ENCODE data around the gene ARHGAP24. TPM values are rescaled to one million over a fixed set of nuclear protein-coding genes. Genes with fewer than 3 reads are reported as not detected.

ARHGAP24 gene
- total and polyA plus RNA-seq, 2 donors (not counting 1 experiment from before 2014, with no cell fraction given): 48.4 to 141 TPM

DNA sequence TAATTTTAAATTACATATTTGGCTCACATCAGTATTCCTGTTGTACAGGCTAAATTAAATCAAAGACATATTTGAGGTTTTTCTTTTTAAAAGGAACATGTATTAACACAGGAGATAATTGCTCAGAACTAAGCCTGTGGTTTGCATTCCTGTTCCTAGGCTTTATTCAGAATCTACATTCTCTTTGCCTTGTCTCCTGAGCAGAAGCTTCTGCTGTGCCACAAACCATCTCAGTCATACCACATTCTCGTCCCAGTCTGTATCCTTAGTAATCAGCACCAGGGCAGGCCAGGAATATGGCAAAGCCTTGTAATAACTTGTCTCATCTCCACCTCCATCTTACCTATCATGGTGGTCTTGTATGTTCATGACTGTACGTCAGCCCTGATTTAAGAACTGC, 162.8 kb downstream of the ARHGAP24 start:
- Histone ChIP-seq H3K9ac (ENCODE audit: low read length) (no peak overlapping the region), H4K20me1 (ENCODE audit: control insufficient read depth, insufficient read depth, low read length, poor library complexity, severe bottlenecking) (no peaks in the 10 kb centered on the region), H3K4me2 (replicated peaks; ENCODE audit: low read depth, low read length, poor library complexity, severe bottlenecking) (no peak overlapping the region), H2AFZ (ENCODE audit: insufficient read depth, low read depth, low read length, poor library complexity, severe bottlenecking) (no peak overlapping the region), H3K79me2 (ENCODE audit: control insufficient read depth, insufficient read depth, low read length) (peaks cover 69% of the 10 kb centered on the region), H3K27ac (ENCODE audit: low read length in 2 of 2) (no peak overlapping the region), H3K4me1 (ENCODE audit: control insufficient read depth in 2 of 2, insufficient read depth in 2 of 2, low read length in 2 of 2) (peaks cover 15 to 17% of the 10 kb centered on the region in 2 donors), H3K27me3 (replicated peaks in 1 of 4; ENCODE audit: control extremely low read depth in 1 of 4, control insufficient read depth in 3 of 4, insufficient read depth in 4 of 4, low read length in 3 of 4) (no peaks in the 10 kb centered on the region), H3K36me3 (replicated peaks in 1 of 2; ENCODE audit: control extremely low read depth in 1 of 2, control insufficient read depth in 1 of 2, extremely low read depth in 1 of 2, insufficient read depth in 2 of 2, low read length in 1 of 2) (peaks cover 0 to 8% of the 10 kb centered on the region in 2 experiments), H3K4me3 (ENCODE audit: control extremely low read depth in 1 of 5, extremely low read depth in 1 of 5, insufficient read depth in 1 of 5, low read depth in 2 of 5, low read length in 4 of 5) (no peak overlapping the region), H3K9me3 (ENCODE audit: control extremely low read depth in 1 of 3, control insufficient read depth in 2 of 3, insufficient read depth in 1 of 3, low read length in 2 of 3) (peaks cover 0 to 2% (median 0%) of the 10 kb centered on the region in 3 donors)
- Mint-ChIP-seq H3K9me3 (ENCODE audit: insufficient read depth) (no peaks in the 10 kb centered on the region), H3K27ac (no peak overlapping the region), H3K27me3 (no peaks in the 10 kb centered on the region), H3K4me1 (peaks cover 27% of the 10 kb centered on the region), H3K4me3 (no peak overlapping the region)
- WGBS (ENCODE audit: insufficient coverage): 100% methylated on average over 1 of the region's 2 CpGs
- ChIA-PET CTCF (no interaction called here), POLR2A (no interaction called here)
- ATAC-seq (ENCODE audit: low read depth) (no peak), DNase-seq (no peak)
- intact Hi-C loops (cut with micrococcal nuclease): loop anchor here (5.0 kb wide), 1 partner anchor 40 kb away; no protein-coding TSS in a partner anchor
- TF ChIP-seq, protein P1, sequence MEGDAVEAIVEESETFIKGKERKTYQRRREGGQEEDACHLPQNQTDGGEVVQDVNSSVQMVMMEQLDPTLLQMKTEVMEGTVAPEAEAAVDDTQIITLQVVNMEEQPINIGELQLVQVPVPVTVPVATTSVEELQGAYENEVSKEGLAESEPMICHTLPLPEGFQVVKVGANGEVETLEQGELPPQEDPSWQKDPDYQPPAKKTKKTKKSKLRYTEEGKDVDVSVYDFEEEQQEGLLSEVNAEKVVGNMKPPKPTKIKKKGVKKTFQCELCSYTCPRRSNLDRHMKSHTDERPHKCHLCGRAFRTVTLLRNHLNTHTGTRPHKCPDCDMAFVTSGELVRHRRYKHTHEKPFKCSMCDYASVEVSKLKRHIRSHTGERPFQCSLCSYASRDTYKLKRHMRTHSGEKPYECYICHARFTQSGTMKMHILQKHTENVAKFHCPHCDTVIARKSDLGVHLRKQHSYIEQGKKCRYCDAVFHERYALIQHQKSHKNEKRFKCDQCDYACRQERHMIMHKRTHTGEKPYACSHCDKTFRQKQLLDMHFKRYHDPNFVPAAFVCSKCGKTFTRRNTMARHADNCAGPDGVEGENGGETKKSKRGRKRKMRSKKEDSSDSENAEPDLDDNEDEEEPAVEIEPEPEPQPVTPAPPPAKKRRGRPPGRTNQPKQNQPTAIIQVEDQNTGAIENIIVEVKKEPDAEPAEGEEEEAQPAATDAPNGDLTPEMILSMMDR (IDR thresholded peaks at IDR 0.05): no peak
- TF ChIP-seq EZH2 (IDR thresholded peaks at IDR 0.05; ENCODE audit: borderline replicate concordance, insufficient read depth, low read depth, low read length, poor library complexity, severe bottlenecking): no peak

DNA sequence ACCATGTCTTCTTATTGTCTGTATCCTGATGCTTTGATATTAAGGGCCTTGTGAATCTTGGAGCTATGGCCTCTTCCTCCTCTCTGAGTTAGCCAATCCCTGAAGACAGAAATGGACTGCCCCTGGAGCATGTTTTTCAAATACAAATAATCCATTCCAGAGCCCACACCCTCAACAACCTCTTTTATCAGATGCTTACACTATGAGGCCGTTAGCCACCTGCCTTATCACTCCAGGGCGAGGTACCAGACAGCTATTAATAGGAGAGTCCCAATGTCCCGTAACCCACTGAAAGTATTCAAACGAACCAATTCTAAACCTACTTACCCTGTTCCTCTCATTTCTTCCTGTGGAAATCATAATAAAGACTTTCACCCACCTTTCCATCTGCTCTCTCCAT, 165.0 kb downstream of the ARHGAP24 start:
- Histone ChIP-seq H3K79me2 (ENCODE audit: control insufficient read depth, insufficient read depth, low read length) (peaks cover 49% of the 10 kb centered on the region), H4K20me1 (ENCODE audit: control insufficient read depth, insufficient read depth, low read length, poor library complexity, severe bottlenecking) (no peaks in the 10 kb centered on the region), H2AFZ (ENCODE audit: insufficient read depth, low read depth, low read length, poor library complexity, severe bottlenecking) (no peak overlapping the region), H3K36me3 (replicated peaks in 1 of 2; ENCODE audit: control extremely low read depth in 1 of 2, control insufficient read depth in 1 of 2, extremely low read depth in 1 of 2, insufficient read depth in 2 of 2, low read length in 1 of 2) (peaks cover 0 to 8% of the 10 kb centered on the region in 2 experiments), H3K27me3 (replicated peaks in 1 of 4; ENCODE audit: control extremely low read depth in 1 of 4, control insufficient read depth in 3 of 4, insufficient read depth in 4 of 4, low read length in 3 of 4) (no peaks in the 10 kb centered on the region), H3K9ac (ENCODE audit: low read length) (no peak overlapping the region), H3K4me1 (ENCODE audit: control insufficient read depth in 2 of 2, insufficient read depth in 2 of 2, low read length in 2 of 2) (peaks cover 15 to 17% of the 10 kb centered on the region in 2 donors), H3K4me3 (ENCODE audit: control extremely low read depth in 1 of 5, extremely low read depth in 1 of 5, insufficient read depth in 1 of 5, low read depth in 2 of 5, low read length in 4 of 5) (no peak overlapping the region), H3K9me3 (ENCODE audit: control extremely low read depth in 1 of 3, control insufficient read depth in 2 of 3, insufficient read depth in 1 of 3, low read length in 2 of 3) (no peaks in the 10 kb centered on the region), H3K4me2 (replicated peaks; ENCODE audit: low read depth, low read length, poor library complexity, severe bottlenecking) (no peak overlapping the region), H3K27ac (ENCODE audit: low read length in 2 of 2) (no peak overlapping the region)
- Mint-ChIP-seq H3K9me3 (ENCODE audit: insufficient read depth) (no peaks in the 10 kb centered on the region), H3K27ac (peak overlapping the region; percentile 5), H3K27me3 (no peaks in the 10 kb centered on the region), H3K4me1 (peaks cover 27% of the 10 kb centered on the region), H3K4me3 (no peak overlapping the region)
- WGBS (ENCODE audit: insufficient coverage): 84% methylated on average over 4 of the region's 4 CpGs
- intact Hi-C loops (cut with micrococcal nuclease): loop anchor here (5.0 kb wide), 1 partner anchor 43 kb away; no protein-coding TSS in a partner anchor
- TF ChIP-seq, protein P1 (IDR thresholded peaks at IDR 0.05): no peak
- no peak for TF ChIP-seq EZH2 (IDR thresholded peaks at IDR 0.05; ENCODE audit: borderline replicate concordance, insufficient read depth, low read depth, low read length, poor library complexity, severe bottlenecking)
- DNase-seq (no peak), ATAC-seq (ENCODE audit: low read depth) (no peak)
- CTCF ChIA-PET: no interaction called here
- POLR2A ChIA-PET: no interaction called here
